ENCODE measurements around the gene SH3BGRL2. TPM values are rescaled to one million over a fixed set of nuclear protein-coding genes. Genes with fewer than 3 reads are reported as not detected.
"Not testable (repeated sequence)": the region's sequence is repeated elsewhere in the genome, so short reads cannot be mapped to it uniquely, and the experiment has no call there.

Gene SH3BGRL2
- total RNA-seq, 1 donor = 26.1 TPM

DNA sequence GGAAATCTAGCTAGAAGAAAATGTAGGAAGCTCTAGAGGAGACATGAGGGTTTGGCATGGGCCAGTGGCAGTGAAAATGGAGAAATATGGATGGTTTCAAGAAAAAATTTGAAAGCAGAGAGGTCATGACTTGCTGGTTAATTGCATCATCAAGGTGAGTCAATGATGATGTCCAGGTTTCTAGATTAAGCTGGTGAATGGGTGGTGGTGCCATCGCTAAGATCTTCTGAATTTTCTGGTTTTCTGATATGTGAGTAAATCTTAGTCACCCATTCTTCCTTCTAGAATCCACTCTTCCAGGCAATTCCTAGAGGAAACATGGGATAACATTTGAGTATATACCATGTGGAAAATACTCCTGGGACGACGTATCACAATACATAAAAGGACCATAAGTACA is 25.0 kb downstream of the SH3BGRL2 start:
- no peaks in the 10 kb centered on the region for H3K4me1 ChIP-seq (ENCODE audit: insufficient read depth, low read length)
- no peaks in the 10 kb centered on the region for H3K27me3 ChIP-seq (ENCODE audit: insufficient read depth, low read length)
- no peaks in the 10 kb centered on the region for H3K9me3 ChIP-seq (ENCODE audit: low read depth, low read length)
- no peak overlapping the region for H3K4me3 ChIP-seq (ENCODE audit: low read length)

DNA sequence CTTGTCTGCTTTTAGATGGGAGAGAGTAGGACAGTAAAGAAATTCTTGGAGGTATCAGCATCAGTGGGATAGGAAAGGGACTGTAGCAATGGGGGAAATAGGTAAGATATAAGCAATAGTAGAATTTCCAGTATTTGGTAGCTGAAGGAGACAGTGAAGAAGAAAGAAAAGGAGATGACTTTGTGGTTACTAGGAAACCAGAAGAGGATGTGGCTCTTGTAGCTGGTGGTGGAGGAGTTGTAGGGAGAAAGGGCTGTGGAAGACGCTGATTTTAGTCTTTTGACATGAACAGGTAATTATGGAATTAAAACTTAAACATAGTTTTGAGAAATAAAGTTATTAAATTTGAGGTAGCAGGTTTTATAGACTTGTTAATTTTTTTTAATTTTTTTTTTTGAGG is 26.1 kb downstream of the SH3BGRL2 start:
- Histone ChIP-seq H3K4me3 (ENCODE audit: low read length) (no peak overlapping the region), H3K9me3 (ENCODE audit: low read depth, low read length) (no peaks in the 10 kb centered on the region), H3K4me1 (ENCODE audit: insufficient read depth, low read length) (no peaks in the 10 kb centered on the region), H3K27me3 (ENCODE audit: insufficient read depth, low read length) (no peaks in the 10 kb centered on the region)

DNA sequence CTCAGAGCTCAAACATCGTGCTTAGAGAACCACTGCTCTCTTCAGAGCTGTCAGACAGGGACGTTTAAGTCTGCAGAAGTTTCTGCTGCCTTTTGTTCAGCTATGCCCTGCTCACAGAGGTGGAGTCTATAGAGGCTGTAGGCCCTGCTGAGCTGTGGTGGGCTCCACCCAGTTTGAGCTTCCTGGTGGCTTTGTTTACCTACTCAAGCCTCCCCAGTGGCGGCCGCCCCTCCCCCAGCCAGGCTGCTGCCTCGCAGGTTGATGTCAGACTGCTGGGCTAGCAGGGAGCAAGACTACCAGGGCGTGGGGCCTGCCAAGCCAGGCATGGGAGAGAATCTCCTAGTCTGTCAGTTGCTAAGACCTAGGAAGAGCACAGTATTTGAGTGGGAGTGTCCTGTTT is 32.5 kb downstream of the SH3BGRL2 start:
- not testable (repeated sequence) for H3K27me3 ChIP-seq (ENCODE audit: insufficient read depth, low read length); H3K4me1 ChIP-seq (ENCODE audit: insufficient read depth, low read length); H3K9me3 ChIP-seq (ENCODE audit: low read depth, low read length); H3K4me3 ChIP-seq (ENCODE audit: low read length)

- H3K4me3 ChIP-seq (ENCODE audit: low read length) = no peak overlapping the region
- H3K9me3 ChIP-seq (ENCODE audit: low read depth, low read length) = no peaks in the 10 kb centered on the region
- no peaks in the 10 kb centered on the region for H3K27me3 ChIP-seq (ENCODE audit: insufficient read depth, low read length)
- no peaks in the 10 kb centered on the region for H3K4me1 ChIP-seq (ENCODE audit: insufficient read depth, low read length)
Observed at GRCh38 chr6:79665725-79666551, 34.8 kb downstream of the SH3BGRL2 start.

DNA sequence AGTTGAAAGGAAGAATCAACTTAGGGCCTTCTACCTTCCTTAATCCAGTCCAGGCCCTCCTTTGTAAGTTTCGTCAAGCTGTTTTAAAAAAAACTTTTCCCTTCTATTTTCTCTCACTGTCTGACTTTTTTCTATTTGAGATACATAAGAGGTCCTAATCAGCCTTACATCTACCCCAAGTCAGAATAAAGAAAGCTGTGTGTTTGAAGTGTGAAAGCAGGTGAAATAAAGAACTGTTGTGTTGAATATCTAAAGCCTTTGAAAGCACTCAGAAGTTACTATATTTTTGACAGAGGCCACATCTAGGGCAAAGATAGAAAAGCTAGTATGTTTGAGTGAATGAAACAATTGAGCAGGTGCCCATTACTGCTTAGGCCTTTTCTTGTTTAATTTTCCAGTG is 35.5 kb downstream of the SH3BGRL2 start:
- Histone ChIP-seq H3K27me3 (ENCODE audit: insufficient read depth, low read length) (no peaks in the 10 kb centered on the region), H3K4me1 (ENCODE audit: insufficient read depth, low read length) (no peaks in the 10 kb centered on the region), H3K9me3 (ENCODE audit: low read depth, low read length) (no peaks in the 10 kb centered on the region), H3K4me3 (ENCODE audit: low read length) (no peak overlapping the region)

DNA sequence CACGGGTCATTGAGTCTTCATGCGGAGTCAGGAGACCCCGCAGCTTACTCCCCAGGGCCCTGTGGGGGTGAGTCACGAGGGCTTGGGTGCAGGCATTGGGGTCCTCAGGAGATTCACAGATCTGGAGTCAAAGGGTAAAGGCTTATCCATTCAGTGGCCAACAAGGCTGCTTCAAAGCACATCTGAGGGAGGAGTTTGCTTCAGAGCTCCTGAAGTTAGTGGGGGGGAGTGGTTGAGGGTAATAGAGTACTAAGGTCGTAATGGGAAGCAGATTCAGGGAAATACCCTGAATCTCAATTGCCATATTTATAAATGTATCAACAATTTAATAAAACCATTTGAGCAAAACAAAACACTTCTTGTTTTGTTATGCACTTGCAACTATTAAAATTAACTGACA is 37.3 kb downstream of the SH3BGRL2 start:
- H3K27me3 ChIP-seq (ENCODE audit: insufficient read depth, low read length) = no peaks in the 10 kb centered on the region
- no peaks in the 10 kb centered on the region for H3K9me3 ChIP-seq (ENCODE audit: low read depth, low read length)
- H3K4me3 ChIP-seq (ENCODE audit: low read length) = no peak overlapping the region
- H3K4me1 ChIP-seq (ENCODE audit: insufficient read depth, low read length) = no peaks in the 10 kb centered on the region

- H3K27me3 ChIP-seq (ENCODE audit: insufficient read depth, low read length) = no peaks in the 10 kb centered on the region
- no peaks in the 10 kb centered on the region for H3K4me1 ChIP-seq (ENCODE audit: insufficient read depth, low read length)
- no peaks in the 10 kb centered on the region for H3K9me3 ChIP-seq (ENCODE audit: low read depth, low read length)
- no peak overlapping the region for H3K4me3 ChIP-seq (ENCODE audit: low read length)
Observed at GRCh38 chr6:79669766-79670165, 38.6 kb downstream of the SH3BGRL2 start.

- H3K4me3 ChIP-seq (ENCODE audit: low read length) = no peak overlapping the region
- H3K27me3 ChIP-seq (ENCODE audit: insufficient read depth, low read length) = no peaks in the 10 kb centered on the region
- no peaks in the 10 kb centered on the region for H3K4me1 ChIP-seq (ENCODE audit: insufficient read depth, low read length)
- no peaks in the 10 kb centered on the region for H3K9me3 ChIP-seq (ENCODE audit: low read depth, low read length)
Observed at GRCh38 chr6:79670789-79671188, 39.7 kb downstream of the SH3BGRL2 start.

DNA sequence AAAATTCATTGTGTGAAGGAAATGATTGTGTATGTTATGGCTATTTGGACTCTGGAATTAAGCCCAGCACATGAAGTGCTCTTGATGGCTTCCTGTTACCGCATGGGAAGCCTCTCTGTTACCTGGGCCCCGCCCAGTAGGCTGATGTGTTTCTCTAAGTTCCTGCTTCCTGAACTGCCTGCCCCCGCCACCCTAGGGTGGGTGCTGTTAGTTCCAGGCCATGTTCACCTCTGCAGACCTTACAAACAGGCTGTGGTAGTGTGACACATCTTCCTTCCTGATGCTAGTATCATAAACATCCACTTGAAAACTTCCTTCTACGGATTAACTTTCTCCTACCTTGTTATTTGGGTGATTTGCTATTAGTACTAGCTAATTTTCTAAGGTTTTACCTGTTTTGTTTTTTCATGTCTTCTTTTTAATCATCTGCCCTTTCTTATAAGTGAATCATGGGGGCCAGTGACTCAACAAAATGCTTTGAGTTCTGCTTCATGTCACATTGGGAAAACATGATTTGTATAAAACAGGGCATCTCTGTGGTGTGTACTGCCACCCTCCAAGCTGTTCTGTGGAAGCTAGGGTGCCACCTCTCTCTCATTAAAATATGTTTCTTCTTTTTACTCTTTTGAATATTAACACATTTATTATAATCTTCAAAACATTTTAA is 40.6 kb downstream of the SH3BGRL2 start:
- no peak overlapping the region for H3K4me3 ChIP-seq (ENCODE audit: low read length)
- no peaks in the 10 kb centered on the region for H3K9me3 ChIP-seq (ENCODE audit: low read depth, low read length)
- H3K27me3 ChIP-seq (ENCODE audit: insufficient read depth, low read length) = no peaks in the 10 kb centered on the region
- H3K4me1 ChIP-seq (ENCODE audit: insufficient read depth, low read length) = no peaks in the 10 kb centered on the region

DNA sequence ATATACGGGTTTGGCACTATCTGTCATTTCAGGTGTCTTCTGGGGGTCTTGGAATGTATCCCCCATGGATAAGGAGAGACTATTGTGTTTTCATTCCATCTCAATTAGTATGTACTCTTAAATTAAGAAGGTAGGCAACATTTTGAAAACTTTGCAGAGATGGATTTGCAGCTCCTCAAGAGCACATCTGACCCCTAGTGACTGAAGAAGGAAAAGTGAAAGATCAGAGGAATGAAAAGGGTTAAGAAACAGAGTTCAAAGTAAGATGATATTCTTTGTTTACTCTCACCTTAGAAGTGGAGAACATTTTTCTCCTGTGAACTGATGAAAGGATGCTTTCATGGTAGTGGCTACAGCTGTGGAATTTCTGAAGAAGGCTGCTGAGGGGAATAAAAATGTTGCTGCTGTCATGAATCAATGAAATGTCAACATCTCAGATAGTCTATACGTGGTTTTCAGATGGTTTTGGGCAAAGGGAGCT is 41.5 kb downstream of the SH3BGRL2 start:
- no peaks in the 10 kb centered on the region for H3K4me1 ChIP-seq (ENCODE audit: insufficient read depth, low read length)
- H3K9me3 ChIP-seq (ENCODE audit: low read depth, low read length) = no peaks in the 10 kb centered on the region
- H3K27me3 ChIP-seq (ENCODE audit: insufficient read depth, low read length) = no peaks in the 10 kb centered on the region
- no peak overlapping the region for H3K4me3 ChIP-seq (ENCODE audit: low read length)

DNA sequence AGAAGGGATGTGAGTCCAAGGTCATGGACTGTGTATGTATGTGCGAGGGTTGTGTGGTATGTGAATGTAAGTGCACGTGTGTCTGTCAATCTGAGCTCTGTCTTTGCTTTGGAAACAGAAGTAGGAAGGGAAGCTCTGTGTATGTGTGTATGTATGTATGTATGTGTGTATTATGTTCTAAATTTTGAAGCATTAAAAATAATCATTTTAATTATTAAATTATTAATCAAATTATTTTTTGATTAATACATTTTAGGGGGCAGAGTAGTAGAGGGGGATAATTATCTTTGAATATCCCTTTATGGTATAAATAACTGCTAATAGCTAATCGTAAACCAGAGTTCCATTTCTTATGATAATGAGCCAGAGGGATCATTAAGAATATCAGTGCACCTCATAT is 42.8 kb downstream of the SH3BGRL2 start:
- H3K27me3 ChIP-seq (ENCODE audit: insufficient read depth, low read length) = no peaks in the 10 kb centered on the region
- no peaks in the 10 kb centered on the region for H3K4me1 ChIP-seq (ENCODE audit: insufficient read depth, low read length)
- no peak overlapping the region for H3K4me3 ChIP-seq (ENCODE audit: low read length)
- H3K9me3 ChIP-seq (ENCODE audit: low read depth, low read length) = no peaks in the 10 kb centered on the region

GRCh38 chr6:79676785-79677736 is 45.9 kb downstream of the SH3BGRL2 start:
- Histone ChIP-seq H3K4me1 (ENCODE audit: insufficient read depth, low read length) (no peaks in the 10 kb centered on the region), H3K9me3 (ENCODE audit: low read depth, low read length) (no peaks in the 10 kb centered on the region), H3K4me3 (ENCODE audit: low read length) (no peak overlapping the region), H3K27me3 (ENCODE audit: insufficient read depth, low read length) (no peaks in the 10 kb centered on the region)

GRCh38 chr6:79682682-79683081 is 51.6 kb downstream of the SH3BGRL2 start:
- not testable (repeated sequence) for H3K27me3 ChIP-seq (ENCODE audit: insufficient read depth, low read length); H3K9me3 ChIP-seq (ENCODE audit: low read depth, low read length); H3K4me1 ChIP-seq (ENCODE audit: insufficient read depth, low read length); H3K4me3 ChIP-seq (ENCODE audit: low read length)

- Histone ChIP-seq H3K4me3 (ENCODE audit: low read length) (no peak overlapping the region), H3K9me3 (ENCODE audit: low read depth, low read length) (no peaks in the 10 kb centered on the region), H3K27me3 (ENCODE audit: insufficient read depth, low read length) (no peaks in the 10 kb centered on the region), H3K4me1 (ENCODE audit: insufficient read depth, low read length) (no peaks in the 10 kb centered on the region)
Observed at GRCh38 chr6:79684876-79685275, 53.7 kb downstream of the SH3BGRL2 start.
